SKM-1 (cell line): ENCODE results near the gene CPXCR1.
"Not testable (repeated sequence)": the region's sequence is repeated elsewhere in the genome, so short reads cannot be mapped to it uniquely, and the experiment has no call there.

Source experiments
- DNase-seq: peaks from one replicate; lab custom pipeline; 2025; ENCODE audit not compliant: unreplicated experiment; lab: John Stamatoyannopoulos, UW

CPXCR1 gene

DNA sequence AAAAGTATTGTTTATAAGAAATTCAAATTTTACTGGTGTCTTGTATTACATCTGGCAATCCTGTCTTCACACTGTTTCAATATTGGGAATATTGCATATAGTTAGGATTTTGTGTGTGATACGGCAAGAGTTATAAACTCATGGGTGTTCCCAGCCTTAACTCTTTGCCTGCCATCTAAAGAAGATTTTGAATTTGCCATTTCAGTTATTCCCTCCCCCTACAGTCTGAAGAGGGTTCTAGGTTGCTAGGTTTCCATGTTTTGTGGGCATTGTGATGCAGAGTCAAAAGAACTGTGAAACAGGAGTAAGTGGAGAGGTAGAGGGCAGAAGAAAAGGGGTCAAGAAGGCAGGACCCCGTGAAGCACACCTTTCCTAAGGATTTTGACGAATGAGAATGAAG lies at the start of gene CPXCR1:
Gene CPXCR1, plus strand, starts transcription at position 301 of the 400 bp plus-strand sequence. CDS start 6,190 bp downstream, outside the sequence.
- no peak for DNase-seq

DNA sequence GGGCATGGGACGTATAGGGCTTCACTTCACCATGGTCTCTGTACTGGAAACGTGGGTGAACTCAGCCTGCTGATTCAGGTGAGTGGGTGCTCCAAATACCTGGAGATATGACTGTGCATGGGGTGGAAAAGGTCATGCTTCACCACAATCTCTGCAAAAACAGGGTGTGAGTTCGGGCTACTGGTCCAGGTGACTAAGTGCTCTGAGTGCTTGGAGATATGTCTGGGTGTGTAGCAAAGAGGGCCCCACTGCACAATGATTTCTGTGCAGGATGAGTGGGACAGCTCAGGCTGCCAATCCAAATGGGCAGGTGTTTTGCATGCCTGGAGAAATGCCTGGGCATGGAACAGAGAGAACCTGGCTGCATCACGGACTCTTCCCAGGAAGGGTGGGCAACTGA lies 11.2 kb upstream of the CPXCR1 start:
- DNase-seq = no peak

DNA sequence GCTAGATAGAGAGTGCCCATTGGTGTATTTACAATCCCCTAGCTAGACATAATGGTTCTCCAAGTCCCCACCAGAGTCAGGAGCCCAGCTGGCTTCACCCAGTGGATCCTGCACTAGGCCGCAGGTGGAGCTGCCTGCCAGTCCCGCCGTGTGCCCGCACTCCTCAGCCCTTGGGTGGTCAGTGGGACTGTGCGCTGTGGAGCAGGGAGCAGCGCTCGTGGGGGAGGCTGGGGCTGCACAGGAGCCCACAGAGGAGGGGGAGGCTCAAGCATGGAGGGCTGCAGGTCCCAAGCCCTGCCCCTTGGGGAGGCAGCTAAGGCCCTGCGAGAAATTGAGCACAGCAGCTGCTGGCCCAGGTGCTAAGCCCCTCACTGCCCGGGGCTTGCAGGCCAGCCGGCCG lies 810 bp upstream of the CPXCR1 start:
- not testable (repeated sequence) for DNase-seq

DNA sequence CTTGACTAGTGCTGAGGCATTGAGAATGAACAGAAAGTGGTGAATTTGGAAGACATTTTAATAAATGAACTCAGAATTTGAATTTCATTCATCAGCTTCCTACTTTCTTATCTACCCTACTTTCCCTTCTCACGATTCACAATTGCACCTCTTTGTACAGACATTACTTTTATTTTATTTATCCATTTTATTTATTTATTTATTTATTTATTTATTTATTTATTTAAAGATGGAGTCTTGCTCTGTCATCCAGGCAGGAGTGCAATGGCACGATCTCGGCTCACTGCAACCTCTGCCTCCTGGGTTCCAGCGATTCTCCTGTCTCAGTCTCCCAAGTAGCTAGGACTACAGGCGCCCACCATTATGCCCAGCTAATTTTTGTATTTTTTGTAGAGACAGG lies 5.3 kb downstream of the CPXCR1 start:
- not testable (repeated sequence) for DNase-seq

DNA sequence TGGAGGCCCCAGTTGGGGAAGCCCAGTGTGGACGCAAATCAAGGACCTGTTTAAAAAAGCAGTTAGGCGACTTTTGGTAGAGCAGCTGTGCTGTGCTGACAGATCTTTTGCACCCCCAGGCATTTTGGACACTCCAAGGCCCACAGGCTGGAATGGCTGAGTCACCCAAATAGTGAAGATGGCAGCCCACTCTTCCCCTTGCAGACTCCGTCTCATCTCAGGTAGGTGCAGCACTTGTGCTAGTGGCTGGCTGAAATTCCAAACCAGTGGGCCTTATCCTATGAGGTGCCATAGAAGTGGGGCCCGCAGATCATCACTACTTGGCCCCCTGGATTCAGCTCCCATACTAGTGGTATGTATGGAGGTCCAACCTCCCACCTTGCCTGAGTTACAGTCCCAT lies 42.8 kb downstream of the CPXCR1 start:
- no peak for DNase-seq
